HuH-7.5 (cell line): ENCODE data around the gene TRAPPC6A.

Source experiments
- DNase-seq: peaks from one replicate; pipeline ENCODE4 v3.0.0; 2011; ENCODE audit warnings: low spot score

TRAPPC6A gene, protein sequence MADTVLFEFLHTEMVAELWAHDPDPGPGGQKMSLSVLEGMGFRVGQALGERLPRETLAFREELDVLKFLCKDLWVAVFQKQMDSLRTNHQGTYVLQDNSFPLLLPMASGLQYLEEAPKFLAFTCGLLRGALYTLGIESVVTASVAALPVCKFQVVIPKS

GRCh38 chr19:45177817-45178261, at the start of gene TRAPPC6A:
TSS of gene TRAPPC6A (minus strand) at chr19:45178237. CDS start at chr19:45178218, 19 bp downstream.
- DNase-seq: no peak

GRCh38 chr19:45224645-45225044, 46.6 kb upstream of the TRAPPC6A start:
- DNase-seq: no peak

- no peak for DNase-seq
Observed at GRCh38 chr19:45223879-45224278, 45.8 kb upstream of the TRAPPC6A start.

DNA sequence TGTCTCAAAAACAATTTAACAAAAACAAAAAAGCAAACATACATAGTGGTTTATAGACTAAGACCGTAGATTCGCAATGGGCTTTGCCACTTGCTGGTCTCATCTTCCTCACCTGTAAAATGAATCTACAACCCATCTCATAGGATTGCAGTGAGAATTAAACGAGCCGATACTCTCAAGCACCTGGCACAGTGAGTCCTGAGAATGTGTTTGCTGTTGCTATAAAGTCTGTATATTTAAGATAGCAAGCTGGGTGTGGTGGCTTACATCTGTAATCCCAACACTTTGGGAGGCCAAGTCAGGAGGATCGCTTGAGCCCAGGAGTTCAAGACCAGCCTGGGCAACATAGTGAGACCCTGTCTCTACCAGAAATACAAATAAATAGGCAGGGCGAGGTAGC, 44.7 kb upstream of the TRAPPC6A start:
- no peak for DNase-seq

- no peak for DNase-seq
Observed at GRCh38 chr19:45218911-45219743, 41.1 kb upstream of the TRAPPC6A start.

- peak; percentile 2 for DNase-seq
Observed at GRCh38 chr19:45218426-45218825, 40.4 kb upstream of the TRAPPC6A start.

DNA sequence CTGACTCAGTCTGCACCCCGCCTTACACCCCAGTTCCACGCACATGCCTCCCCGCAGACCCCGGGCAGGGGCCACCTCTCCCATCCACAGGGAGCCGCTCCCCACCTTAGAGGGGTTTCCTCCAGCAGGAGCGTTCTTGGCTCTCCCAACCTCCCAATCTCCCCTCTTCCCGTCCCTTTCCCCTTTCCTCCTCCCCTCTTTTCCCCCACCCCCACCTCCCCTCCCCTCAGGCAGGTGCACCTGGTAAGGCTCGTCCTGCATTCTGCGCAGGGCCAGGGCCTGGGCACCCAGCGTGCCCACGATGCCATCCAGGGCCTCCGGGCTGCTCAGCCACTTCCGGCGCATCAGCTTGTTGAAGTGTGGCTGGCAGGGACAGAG, 39.9 kb upstream of the TRAPPC6A start:
- DNase-seq: no peak

DNA sequence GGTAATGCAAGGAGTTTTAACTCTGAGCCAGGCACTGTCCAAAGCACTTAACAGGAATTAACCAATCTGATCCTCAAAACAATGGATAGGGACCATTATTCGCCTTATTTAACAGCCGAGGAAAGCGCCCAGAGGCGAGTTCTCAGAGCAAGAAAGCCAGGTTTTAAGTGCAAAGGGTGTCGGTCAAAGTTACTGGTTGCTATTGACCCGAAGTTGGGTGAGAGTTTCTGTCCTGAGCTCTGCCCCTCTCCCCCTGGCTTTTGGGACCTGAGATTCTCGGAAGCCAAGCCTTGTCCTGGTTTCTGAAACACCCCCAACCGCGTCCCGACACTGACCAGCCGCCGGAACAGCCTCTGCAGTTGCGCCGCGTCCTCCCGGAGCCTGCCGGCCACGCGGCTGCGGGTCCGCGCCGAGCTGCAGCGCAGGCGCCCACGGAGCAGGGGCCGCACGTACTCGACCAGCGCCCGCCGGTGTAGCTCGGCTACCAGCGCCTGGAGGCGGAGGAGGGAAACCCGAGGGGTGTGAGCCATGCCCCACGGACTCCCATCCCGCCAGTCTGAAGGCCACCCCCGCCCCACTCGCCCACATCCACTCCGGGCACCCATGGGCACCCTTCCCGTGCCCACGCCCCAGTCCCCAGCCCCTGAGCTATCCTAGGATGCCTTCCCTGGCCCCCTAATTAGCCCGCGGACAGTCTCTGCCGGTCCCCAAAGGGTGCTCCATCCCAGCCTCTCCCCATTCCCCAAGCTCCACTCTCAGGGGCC, 39.3 kb upstream of the TRAPPC6A start:
- DNase-seq: no peak

DNA sequence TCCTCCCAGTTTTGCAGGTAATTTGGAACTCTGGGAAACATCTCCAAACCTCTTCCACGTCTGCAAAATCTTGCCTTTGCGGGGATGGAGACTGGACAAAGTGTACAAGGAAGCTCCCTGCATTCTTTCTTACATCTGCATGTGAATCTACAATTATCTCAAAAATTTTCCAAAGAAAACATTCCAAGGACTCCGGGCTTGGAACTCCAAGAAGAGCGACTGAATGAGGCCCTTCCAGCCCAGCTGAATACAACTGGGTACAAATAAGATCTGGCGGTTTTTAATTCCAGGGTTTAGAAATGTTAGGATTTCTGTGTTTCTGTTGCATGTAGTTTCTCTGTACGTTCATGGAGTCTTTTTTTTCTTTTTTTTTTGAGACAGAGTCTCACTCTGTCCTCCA, 38.6 kb upstream of the TRAPPC6A start:
- DNase-seq: no peak

DNA sequence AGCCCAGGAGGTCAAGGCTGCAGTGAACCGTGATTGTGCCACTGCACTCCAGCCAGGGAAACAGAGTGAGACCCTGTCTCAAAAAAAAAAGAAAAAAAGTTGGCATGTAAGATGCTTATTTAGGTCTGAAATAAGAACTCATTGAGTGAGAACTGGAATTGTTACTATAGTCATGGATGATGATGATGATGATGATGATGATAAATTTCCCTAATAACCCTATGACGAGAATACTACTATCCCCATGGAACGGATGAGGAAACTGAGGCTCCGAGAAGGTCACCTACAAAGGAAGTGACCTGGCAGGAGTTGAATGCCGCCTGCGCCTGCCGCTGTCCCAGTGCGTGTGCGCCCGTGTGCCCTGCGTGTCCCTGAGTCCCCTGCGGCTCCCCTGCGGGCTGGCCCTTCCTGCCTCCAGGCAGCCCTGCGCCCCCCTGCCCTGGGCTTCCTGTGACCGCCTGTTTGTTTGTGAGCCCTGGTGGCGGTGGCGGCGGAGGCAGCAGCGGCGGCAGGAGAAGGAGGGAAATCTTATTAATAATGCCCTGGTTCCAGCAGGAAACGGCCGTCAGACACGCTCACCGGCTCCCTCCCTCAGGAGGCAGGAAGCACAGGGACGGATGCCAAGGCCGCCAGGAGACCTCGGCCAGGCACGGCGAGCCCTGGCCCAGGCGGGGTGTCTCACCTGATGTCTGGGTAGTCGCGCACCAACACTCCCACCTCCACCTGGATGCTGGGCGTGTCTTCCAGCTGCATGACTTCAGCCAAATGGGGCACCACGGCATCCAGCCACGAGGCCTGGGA, 37.6 kb upstream of the TRAPPC6A start:
- DNase-seq: no peak

GRCh38 chr19:45213031-45213430, 35.0 kb upstream of the TRAPPC6A start:
- DNase-seq: no peak

GRCh38 chr19:45211751-45212381, 33.8 kb upstream of the TRAPPC6A start:
- no peak for DNase-seq

- DNase-seq: no peak
Observed at GRCh38 chr19:45206328-45206727, 28.3 kb upstream of the TRAPPC6A start.

DNA sequence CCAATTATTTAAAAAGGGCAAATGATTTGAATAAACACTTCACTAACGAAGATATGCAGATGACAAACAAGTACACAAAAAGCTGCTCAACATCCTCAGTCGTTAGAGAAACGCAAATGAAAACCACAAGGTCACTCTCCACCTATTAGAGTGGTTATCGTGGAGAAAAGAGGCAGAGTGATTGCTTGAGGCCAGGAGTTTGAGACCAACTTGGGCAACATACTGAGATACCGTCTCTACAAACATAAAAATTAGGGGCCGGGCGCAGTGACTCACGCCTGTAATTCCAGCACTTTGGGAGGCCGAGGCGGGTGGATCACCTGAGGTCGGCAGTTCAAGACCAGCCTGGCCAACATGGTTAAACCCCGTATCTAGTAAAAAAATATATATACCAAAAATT, 27.8 kb upstream of the TRAPPC6A start:
- no peak for DNase-seq

- DNase-seq: no peak
Observed at GRCh38 chr19:45202637-45203036, 24.6 kb upstream of the TRAPPC6A start.

DNA sequence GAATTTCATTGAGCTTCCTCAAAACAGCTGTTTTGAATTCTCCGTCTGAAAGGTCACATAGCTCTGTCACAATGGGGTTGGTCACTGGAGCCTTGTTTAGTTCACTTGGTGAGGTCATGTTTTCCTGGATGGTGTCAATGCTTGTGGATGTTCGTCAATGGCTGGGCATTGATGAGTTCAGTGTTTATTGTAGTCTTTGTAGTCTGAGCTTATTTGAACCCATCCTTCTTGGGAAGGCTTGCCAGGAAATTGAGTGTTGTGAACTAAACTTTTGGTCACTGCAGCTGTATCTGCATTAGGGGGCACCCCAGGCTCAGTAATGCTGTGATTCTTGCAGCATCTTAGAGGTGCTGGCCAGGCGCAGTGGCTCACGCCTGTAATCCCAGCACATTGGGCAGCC, 22.5 kb upstream of the TRAPPC6A start:
- no peak for DNase-seq

DNA sequence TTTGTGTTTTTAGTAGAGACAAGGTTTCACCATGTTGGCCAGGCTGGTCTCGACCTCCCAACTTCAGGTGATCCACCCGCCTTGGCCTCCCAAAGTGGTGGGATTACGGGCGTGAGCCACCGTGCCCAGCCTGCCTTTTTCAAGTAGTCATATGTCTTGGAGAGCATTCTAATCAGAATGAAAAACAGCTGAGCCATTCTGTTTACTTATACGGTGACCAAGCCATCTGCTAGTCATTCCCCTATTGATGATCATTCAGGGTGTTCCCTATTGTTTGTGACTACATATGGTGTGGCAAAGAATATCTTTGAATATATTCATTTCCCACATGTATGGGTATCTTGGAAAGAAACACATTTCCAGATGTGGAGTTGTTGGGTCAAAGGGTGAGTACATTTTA, 17.7 kb upstream of the TRAPPC6A start:
- no peak for DNase-seq

DNA sequence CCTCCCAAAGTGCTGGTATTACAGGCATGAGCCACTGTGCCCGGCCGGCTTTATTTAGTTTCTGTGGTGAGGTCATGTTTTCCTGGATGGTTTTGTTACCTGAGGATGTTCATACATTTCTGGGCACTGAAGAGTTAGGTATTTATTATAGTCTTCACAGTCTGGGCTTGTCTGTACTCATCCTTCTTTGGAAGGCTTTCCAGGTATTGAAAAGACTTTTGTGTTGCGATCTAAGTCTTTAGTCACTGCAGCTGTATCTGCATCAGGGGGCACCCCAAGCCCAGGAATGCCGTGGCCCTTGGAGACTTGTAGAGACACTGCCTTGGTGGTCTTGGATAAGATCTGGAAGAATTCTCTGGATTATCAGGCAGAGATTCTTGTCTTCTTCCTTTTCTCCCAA, 13.3 kb upstream of the TRAPPC6A start:
- no peak for DNase-seq

DNA sequence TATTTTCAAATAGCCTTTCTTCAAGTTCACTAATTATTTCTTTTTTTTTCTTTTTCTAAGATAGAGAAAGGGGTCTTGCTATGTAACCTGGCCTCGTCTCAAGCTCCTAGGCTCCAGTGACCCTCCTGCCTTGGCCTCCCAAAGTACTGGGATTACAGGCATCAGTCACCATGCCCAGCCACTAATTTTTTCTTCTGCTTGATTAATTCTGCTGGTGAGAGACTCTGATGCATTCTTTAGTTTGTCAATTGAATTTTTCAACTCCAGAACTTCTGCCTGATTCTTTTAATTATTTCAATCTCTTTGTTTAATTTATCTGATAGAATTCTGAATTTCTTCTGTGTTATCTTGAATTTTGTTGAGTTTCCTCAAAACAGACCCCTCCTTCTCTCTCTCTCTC, 11.9 kb upstream of the TRAPPC6A start:
- no peak for DNase-seq

- peak; percentile 63 for DNase-seq
Observed at GRCh38 chr19:45187421-45188100, 9.5 kb upstream of the TRAPPC6A start.
